Brain microvascular endothelial cell (primary cell): ENCODE measurements around the gene OR2AP1.
"Not testable (repeated sequence)": the region's sequence is repeated elsewhere in the genome, so short reads cannot be mapped to it uniquely, and the experiment has no call there.

Experiments
- DNase-seq: peaks from one replicate; pipeline ENCODE4 v3.0.0-alpha.2; 2020
- H3K27ac ChIP-seq: fragments of 250-450 bp; sonication (Bioruptor Pico); 2 replicates; pipeline ENCODE4 v1.5.1; 2020; ENCODE audit warnings: mild to moderate bottlenecking, moderate library complexity
- H3K27me3 ChIP-seq: fragments of 250-450 bp; sonication (Bioruptor Pico); replicated peaks from 2 replicates; pipeline ENCODE4 v1.5.1; 2020; ENCODE audit warnings: mild to moderate bottlenecking
- H3K36me3 ChIP-seq: fragments of 250-450 bp; sonication (Bioruptor Pico); replicated peaks from 2 replicates; pipeline ENCODE4 v1.5.1; 2020; ENCODE audit warnings: mild to moderate bottlenecking
- H3K4me3 ChIP-seq: 2 replicates; pipeline ENCODE4 v1.5.1; 2011; ENCODE audit warnings: low read depth, mild to moderate bottlenecking, control low read depth, low read length, moderate library complexity
- CTCF ChIP-seq: IDR thresholded peaks from 2 replicates; pipeline ENCODE4 v1.5.1; 2011; ENCODE audit warnings: low read depth, mild to moderate bottlenecking, moderate library complexity, low read length, control low read depth, inconsistent platforms; ENCODE audit errors: missing control alignments
- in situ Hi-C: cut with HindIII; loops from 2 replicates; pipeline ENCODE4 v1.10.0; 2017; ENCODE audit warnings: low sequenced_read_pairs, low pct_ligation_motif_present

Gene OR2AP1

DNA sequence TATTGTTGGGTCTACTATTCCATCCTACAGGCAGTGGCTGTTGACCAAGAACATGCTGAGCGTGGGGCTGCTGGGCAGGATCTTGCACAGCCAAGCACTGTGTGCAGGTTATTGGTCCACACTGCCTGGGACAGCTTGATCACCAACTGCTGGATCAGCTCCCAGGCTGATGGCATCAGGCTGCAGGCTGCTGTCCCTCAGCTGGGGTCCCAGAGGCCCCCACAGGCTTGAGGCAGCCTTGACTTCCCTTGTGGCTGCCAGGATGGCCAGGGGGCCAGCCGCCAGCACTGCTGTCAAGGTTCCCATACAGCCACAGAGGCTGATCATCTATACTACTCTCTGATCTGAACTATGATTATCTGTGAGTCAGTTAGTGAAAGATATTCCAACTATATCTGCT is 9.8 kb downstream of the OR2AP1 start:
- no peak overlapping the region for H3K4me3 ChIP-seq
- in situ Hi-C loops = no loop called here
- no peak overlapping the region for H3K27ac ChIP-seq
- no peak for DNase-seq
- H3K27me3 ChIP-seq = no peaks in the 10 kb centered on the region
- no peaks in the 10 kb centered on the region for H3K36me3 ChIP-seq
- no peak for TF ChIP-seq CTCF

GRCh38 chr12:55585817-55586216 is 13.5 kb downstream of the OR2AP1 start:
- Histone ChIP-seq H3K27me3 (no peaks in the 10 kb centered on the region), H3K36me3 (no peaks in the 10 kb centered on the region), H3K4me3 (no peak overlapping the region), H3K27ac (no peak overlapping the region)
- DNase-seq = no peak
- in situ Hi-C loops = no loop called here
- TF ChIP-seq CTCF = no peak

DNA sequence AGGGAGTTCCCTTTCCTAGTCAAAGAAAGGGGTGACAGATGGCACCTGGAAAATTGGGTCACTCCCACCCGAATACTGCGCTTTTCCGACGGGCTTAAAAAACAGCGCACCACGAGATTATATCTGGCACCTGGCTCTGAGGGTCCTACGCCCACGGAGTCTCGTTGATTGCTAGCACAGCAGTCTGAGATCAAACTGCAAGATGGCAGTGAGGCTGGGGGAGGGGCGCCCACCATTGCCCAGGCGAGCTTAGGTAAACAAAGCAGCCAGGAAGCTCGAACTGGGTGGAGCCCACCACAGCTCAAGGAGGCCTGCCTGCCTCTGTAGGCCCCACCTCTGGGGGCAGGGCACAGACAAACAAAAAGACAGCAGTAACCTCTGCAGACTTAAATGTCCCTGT is 17.9 kb downstream of the OR2AP1 start:
- H3K27me3 ChIP-seq = not testable (repeated sequence)

GRCh38 chr12:55607821-55608594 is 35.7 kb downstream of the OR2AP1 start:
- H3K4me3 ChIP-seq = no peak overlapping the region
- H3K27ac ChIP-seq = no peak overlapping the region
- no peak for DNase-seq
- H3K27me3 ChIP-seq = no peaks in the 10 kb centered on the region
- in situ Hi-C loops = loop anchor here (25.0 kb wide), 1 partner anchor 421 kb away; no protein-coding TSS in a partner anchor
- no peak for TF ChIP-seq CTCF
- no peaks in the 10 kb centered on the region for H3K36me3 ChIP-seq

More for the DNA sequence above, 17.9 kb downstream of the OR2AP1 start:
- H3K27ac ChIP-seq, H3K36me3 ChIP-seq, H3K4me3 ChIP-seq, in situ Hi-C loops, DNase-seq: not testable (repeated sequence)

- no peak for DNase-seq
- H3K27me3 ChIP-seq = no peaks in the 10 kb centered on the region
- TF ChIP-seq CTCF = no peak
- no peak overlapping the region for H3K27ac ChIP-seq
- no peaks in the 10 kb centered on the region for H3K36me3 ChIP-seq
- no peak overlapping the region for H3K4me3 ChIP-seq
- in situ Hi-C loops = loop anchor here (25.0 kb wide), 1 partner anchor 423 kb away; no protein-coding TSS in a partner anchor
Observed at GRCh38 chr12:55610598-55610997, 38.3 kb downstream of the OR2AP1 start.

DNA sequence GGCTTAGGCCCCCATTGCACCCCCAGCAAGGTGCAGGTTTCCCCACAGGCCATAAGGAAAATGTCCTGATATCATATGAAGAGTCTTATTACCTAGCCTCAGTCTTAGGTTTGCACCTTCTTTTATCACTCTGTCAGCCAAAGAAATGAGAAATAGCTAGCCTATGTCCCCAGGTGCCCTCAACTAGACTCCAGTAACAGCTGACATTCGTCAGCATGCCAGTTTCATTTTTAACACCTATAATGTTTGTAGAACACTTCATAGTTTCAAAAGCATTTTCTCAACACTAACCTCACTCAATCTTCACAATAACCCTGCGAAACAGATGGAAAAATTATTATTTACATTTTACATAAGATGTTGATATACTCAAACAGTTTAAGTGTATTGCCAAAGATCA is 40.4 kb downstream of the OR2AP1 start:
- no peaks in the 10 kb centered on the region for H3K36me3 ChIP-seq
- in situ Hi-C loops = loop anchor here (25.0 kb wide), 1 partner anchor 425 kb away; no protein-coding TSS in a partner anchor

More for the DNA sequence above, 40.4 kb downstream of the OR2AP1 start:
- Histone ChIP-seq H3K4me3 (no peak overlapping the region), H3K27ac (no peak overlapping the region), H3K27me3 (no peaks in the 10 kb centered on the region)
- no peak for DNase-seq
- no peak for TF ChIP-seq CTCF
